Activated CD8-positive, alpha-beta memory T cell treated with anti-CD3 and anti-CD28 coated beads, Interleukin-2, amount 50 U/mL, for 48 hours (primary cell): ENCODE data around the gene UEVLD.

ENCODE experiments used
- DNase-seq: peaks from one replicate; pipeline ENCODE4 v3.0.0-alpha.2; 2020

The UEVLD gene

DNA sequence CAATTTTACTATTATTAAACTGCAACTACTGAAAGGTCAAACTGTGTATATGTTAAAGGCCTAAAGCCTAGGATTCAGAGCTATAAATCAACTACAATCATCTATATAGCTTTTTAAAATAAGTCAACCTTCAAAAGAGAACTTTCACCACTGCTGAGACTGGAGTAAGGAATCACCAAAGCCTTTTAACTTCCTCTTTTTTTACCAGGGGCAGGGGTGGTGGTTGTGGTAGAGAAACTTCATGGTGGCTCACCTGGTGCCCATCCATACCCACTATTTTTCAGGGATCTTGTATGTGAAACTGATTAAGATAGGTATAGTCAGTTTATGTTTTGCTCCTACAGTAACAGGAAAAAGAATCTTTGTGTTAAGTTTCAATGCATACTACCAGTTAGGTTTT, 93.3 kb downstream of the UEVLD start:
- DNase-seq, result no peak

DNA sequence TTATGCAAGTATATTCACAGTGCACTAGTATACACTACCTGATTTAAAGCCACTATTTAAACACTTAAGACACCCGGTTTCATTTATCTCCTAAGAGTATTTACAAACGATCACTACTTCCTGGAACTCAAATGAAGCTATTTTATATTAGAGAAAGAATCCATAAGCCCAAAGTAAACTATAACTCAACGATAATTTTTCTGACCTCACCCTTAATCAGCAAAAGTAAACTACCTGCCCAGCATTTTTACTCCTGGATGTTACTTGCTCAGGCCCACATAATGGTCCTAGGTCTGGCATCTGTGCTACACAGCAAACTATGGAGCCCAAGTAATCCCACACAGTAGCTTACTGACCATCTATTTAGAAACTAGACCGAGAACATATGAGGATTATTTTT, 95.2 kb downstream of the UEVLD start:
- no peak for DNase-seq

- no peak for DNase-seq
These were observed 95.6 kb downstream of the UEVLD start for GRCh38 chr11:18492888-18493287.

DNA sequence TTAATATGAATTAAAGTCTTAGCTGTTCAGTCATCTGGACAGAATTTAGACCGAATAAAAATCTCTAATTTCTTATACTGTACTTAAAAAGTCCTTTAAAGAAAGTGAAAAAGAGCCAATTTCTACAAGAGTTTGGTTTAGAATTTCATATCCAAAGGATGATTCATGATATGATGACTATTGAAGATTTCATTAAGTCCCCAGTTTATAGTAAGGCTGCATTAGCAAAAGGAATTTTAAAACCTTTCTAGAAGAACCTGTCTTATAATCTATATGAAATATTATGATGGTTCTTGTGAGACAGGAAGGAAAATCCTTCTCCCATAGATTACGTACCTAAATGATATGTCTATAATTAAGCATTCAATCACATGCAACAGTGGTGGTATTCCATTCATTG, 96.6 kb downstream of the UEVLD start:
- no peak for DNase-seq

DNA sequence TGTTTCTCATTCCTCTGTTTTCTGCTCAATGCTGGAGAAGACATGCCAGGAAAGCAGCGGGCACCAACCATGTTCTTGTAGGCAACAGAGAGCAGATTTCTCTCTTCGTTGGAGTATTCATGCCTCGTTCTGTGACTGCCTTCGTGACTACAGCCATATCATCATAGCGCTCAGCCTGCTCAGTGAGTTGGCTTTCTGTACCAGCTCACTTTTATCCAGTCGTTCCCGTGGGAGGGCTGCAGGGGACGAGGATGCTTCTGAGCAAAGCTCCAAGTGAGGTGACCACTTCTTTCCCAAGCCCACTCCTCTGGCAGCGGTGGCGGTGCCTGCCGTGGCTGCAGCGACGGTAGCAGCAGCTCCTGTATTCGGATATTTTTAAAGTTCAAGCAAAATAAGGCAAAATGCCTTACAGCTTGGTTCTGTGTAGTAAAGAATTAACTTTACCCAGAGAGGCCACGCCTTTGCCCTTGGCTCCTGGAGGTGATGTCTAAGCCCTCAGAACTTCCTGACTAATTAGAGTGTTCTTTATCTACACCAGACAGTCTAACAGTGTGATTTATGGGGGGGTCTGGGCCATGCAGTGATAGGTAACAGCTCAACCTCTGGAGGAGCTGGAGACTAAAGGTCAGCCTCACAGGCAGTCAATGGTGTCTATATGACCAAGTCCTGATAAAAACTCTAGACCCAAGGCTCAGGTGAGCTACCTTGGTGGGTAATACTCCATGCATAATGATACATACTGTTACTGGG, 97.6 kb downstream of the UEVLD start:
- no peak for DNase-seq

DNA sequence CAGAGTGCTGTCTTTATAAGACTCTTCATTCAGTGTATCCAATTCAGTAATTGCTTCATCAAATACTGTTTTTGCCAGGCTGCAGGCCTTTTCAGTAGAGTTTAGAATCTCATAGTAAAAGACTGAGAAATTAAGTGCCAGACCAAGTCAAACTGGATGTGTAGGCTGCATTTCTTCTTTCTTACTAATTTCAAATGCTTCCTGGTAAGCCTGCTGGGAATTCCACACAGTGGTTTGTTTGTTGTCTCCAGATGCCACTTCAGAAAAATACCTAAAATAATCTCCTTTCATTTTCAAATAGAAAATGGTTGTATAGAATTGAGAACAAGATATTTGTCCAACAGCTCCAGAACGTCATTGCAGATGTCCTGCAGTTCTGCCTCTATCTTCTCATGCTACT, 98.2 kb downstream of the UEVLD start:
- no peak for DNase-seq

DNA sequence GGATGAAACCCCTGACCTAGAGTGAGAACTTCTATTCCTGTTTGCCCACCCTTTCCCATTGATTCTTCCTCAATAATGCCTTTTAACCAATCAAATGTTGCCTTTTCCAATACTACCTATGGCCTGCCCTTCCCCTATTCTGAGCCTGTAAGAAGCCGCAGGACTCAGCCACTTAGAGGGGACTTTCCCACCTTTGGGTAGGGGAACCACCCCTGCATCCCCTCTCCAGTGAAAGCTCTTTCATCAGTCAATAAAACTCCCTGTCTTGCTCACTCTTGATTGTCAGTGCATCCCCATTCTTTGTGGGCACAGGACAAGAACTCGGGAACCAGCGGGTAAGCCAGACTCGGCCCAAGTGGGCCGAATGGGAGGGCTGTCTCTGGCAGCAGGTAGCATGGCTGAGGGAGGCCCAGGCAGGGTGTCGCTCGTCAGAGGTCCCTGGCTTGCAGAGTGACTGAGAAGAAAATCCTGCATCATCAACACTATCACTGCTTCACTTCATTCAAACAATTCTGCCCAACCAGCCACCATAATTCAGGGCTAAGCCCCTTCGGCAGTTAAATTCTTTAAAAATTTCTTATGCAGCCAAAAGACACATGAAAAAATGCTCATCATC, 102.5 kb downstream of the UEVLD start:
- no peak for DNase-seq
